K562 (cell line): Measurements from ENCODE around the gene SLC39A7.

Source experiments
- EGR1 ChIP-seq: fragments of 450-650 bp; conservative IDR thresholded peaks from 2 replicates; pipeline ENCODE4 v1.6.1; 2017; ENCODE audit warnings: mild to moderate bottlenecking
- EP300 ChIP-seq: IDR thresholded peaks from 2 replicates; pipeline ENCODE4 v1.6.1; 2012; ENCODE audit warnings: low read length, improper control_type of control experiment
- GABPA ChIP-seq: fragments of 200-800 bp; sonication (Bioruptor generic); conservative IDR thresholded peaks from 2 replicates; pipeline ENCODE4 v1.6.1; 2016; ENCODE audit warnings: low read depth, missing genetic modification characterization, missing compliant biosample characterization
- KDM1A ChIP-seq, 2 experiments: fragments of 450-650 bp; IDR thresholded peaks; 2 replicates each; pipeline ENCODE4 v1.6.1; 2016; ENCODE audit warnings: mild to moderate bottlenecking in 2 of 2
- MXI1 ChIP-seq: IDR thresholded peaks from 2 replicates; pipeline ENCODE4 v1.6.1; 2011; ENCODE audit warnings: low read depth, mild to moderate bottlenecking, improper control_type of control experiment, low read length
- POLR2A ChIP-seq: fragments of 450-650 bp; conservative IDR thresholded peaks from 2 replicates; pipeline ENCODE4 v1.6.1; 2016
- TEAD2 ChIP-seq: fragments of 450-650 bp; IDR thresholded peaks from 2 replicates; pipeline ENCODE4 v1.6.1; 2016; ENCODE audit warnings: missing genetic modification characterization, control low read depth, missing compliant biosample characterization
- YBX1 ChIP-seq: fragments of 450-650 bp; IDR thresholded peaks from 2 replicates; pipeline ENCODE4 v1.7.1; 2016; ENCODE audit warnings: mild to moderate bottlenecking
- ZNF253 ChIP-seq: fragments of 250-450 bp; sonication (Bioruptor Pico); conservative IDR thresholded peaks from 2 replicates; pipeline ENCODE4 v1.6.1; 2021; ENCODE audit warnings: mild to moderate bottlenecking
- ZZZ3 ChIP-seq: fragments of 450-650 bp; IDR thresholded peaks from 2 replicates; pipeline ENCODE4 v1.6.1; 2016; ENCODE audit warnings: antibody characterized with exemption, mild to moderate bottlenecking, moderate library complexity
- TF ChIP-seq, protein P1 (sequence below): sonication (generic); formaldehyde crosslinking; IDR thresholded peaks from 2 replicates; pipeline ENCODE4 v1.8.1; 2023; ENCODE audit warnings: mild to moderate bottlenecking, missing genetic modification reagents
- TF ChIP-seq, protein P2 (sequence below): sonication (generic); formaldehyde crosslinking; IDR thresholded peaks from 2 replicates; pipeline ENCODE4 v1.8.1; 2023; ENCODE audit warnings: mild to moderate bottlenecking, missing genetic modification reagents
- TF ChIP-seq, protein P3 (sequence below): fragments of 450-650 bp; formaldehyde crosslinking; IDR thresholded peaks from 2 replicates; pipeline ENCODE4 v1.4.0; 2020; ENCODE audit warnings: mild to moderate bottlenecking, moderate library complexity

DNA sequence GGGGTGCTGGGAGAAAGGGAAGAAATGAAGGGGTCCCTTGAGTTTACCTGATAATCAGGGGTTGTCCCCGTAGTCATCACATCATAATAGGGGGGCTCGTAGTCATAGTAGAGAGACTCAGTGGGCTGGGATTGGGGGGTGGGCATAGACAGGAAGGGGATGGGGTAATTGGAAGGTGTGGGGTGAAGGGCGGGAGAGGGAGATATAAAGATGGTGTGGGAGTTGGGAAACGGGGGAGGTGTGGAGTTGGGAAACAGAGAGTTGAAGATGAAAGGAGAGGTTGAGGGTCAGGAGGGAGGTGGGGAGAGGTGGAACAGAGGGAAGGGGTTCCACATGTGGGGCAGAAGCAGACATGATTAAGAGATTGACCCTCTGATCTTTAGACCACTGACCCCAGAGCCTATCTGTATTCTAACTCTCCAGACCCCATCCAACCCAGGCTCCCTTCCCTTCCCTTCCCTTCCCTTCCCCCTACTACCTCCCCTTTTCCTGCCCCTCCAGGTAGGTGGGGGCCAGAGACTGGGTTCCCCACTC is 14.9 kb upstream of the SLC39A7 start:
- no peak for TF ChIP-seq GABPA
- TF ChIP-seq MXI1, result no peak
- TF ChIP-seq EGR1, result no peak
- TF ChIP-seq YBX1, result no peak
- TF ChIP-seq, protein P1, sequence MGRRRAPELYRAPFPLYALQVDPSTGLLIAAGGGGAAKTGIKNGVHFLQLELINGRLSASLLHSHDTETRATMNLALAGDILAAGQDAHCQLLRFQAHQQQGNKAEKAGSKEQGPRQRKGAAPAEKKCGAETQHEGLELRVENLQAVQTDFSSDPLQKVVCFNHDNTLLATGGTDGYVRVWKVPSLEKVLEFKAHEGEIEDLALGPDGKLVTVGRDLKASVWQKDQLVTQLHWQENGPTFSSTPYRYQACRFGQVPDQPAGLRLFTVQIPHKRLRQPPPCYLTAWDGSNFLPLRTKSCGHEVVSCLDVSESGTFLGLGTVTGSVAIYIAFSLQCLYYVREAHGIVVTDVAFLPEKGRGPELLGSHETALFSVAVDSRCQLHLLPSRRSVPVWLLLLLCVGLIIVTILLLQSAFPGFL (CRISPR knock-in tag), result no peak
- no peak for TF ChIP-seq EP300
- TF ChIP-seq TEAD2 (tag), result no peak
- no peak for TF ChIP-seq KDM1A (IDR thresholded peaks at IDR 0.05)
- TF ChIP-seq, protein P2, sequence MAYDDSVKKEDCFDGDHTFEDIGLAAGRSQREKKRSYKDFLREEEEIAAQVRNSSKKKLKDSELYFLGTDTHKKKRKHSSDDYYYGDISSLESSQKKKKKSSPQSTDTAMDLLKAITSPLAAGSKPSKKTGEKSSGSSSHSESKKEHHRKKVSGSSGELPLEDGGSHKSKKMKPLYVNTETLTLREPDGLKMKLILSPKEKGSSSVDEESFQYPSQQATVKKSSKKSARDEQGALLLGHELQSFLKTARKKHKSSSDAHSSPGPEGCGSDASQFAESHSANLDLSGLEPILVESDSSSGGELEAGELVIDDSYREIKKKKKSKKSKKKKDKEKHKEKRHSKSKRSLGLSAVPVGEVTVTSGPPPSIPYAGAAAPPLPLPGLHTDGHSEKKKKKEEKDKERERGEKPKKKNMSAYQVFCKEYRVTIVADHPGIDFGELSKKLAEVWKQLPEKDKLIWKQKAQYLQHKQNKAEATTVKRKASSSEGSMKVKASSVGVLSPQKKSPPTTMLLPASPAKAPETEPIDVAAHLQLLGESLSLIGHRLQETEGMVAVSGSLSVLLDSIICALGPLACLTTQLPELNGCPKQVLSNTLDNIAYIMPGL (CRISPR knock-in tag), result no peak
- no peak for TF ChIP-seq ZNF253 (CRISPR knock-in tag)
- no peak for TF ChIP-seq ZZZ3
- TF ChIP-seq POLR2A, result no peak
- TF ChIP-seq, protein P3, sequence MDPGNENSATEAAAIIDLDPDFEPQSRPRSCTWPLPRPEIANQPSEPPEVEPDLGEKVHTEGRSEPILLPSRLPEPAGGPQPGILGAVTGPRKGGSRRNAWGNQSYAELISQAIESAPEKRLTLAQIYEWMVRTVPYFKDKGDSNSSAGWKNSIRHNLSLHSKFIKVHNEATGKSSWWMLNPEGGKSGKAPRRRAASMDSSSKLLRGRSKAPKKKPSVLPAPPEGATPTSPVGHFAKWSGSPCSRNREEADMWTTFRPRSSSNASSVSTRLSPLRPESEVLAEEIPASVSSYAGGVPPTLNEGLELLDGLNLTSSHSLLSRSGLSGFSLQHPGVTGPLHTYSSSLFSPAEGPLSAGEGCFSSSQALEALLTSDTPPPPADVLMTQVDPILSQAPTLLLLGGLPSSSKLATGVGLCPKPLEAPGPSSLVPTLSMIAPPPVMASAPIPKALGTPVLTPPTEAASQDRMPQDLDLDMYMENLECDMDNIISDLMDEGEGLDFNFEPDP (CRISPR knock-in tag), result no peak
